Upper lobe of left lung (tissue), 4 donors: ENCODE results near the gene KLHL29.

Source experiments
- POLR2AphosphoS5 ChIP-seq, 2 donors: sonication (generic); formaldehyde crosslinking; IDR thresholded peaks; one replicate each; pipeline ENCODE4 v1.5.1; 2017; ENCODE audit warnings: antibody characterized with exemption in 2 of 2
- TF ChIP-seq, protein P1 (sequence below), 6 experiments: fragments of 450-650 bp in 4 of 6; fragments of 200-600 bp in 2 of 6; sonication (generic) in 2 of 6; IDR thresholded peaks; one replicate each; pipeline ENCODE4 v1.5.1; 2016 to 2019; ENCODE audit warnings: antibody characterized with exemption in 6 of 6

DNA sequence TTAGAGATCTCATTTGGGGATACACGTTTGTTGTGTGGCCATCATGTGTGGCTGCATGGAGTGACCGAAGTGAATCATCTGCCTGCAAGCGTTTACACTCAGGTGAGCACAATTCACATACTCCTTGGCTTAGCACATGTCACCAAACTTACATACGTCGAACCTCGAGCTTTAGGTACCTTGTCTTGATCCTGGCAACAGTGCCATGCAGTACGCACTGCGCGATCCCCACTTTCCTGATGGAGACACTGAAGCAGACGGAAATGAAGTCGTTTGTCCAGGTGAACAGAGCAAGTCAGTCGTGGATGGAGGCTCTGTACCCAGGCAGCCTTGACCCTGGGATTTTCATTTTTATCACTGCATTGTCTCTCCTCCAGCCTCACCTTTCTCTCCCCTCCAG lies 32.3 kb downstream of the KLHL29 start:
- TF ChIP-seq, protein P1, sequence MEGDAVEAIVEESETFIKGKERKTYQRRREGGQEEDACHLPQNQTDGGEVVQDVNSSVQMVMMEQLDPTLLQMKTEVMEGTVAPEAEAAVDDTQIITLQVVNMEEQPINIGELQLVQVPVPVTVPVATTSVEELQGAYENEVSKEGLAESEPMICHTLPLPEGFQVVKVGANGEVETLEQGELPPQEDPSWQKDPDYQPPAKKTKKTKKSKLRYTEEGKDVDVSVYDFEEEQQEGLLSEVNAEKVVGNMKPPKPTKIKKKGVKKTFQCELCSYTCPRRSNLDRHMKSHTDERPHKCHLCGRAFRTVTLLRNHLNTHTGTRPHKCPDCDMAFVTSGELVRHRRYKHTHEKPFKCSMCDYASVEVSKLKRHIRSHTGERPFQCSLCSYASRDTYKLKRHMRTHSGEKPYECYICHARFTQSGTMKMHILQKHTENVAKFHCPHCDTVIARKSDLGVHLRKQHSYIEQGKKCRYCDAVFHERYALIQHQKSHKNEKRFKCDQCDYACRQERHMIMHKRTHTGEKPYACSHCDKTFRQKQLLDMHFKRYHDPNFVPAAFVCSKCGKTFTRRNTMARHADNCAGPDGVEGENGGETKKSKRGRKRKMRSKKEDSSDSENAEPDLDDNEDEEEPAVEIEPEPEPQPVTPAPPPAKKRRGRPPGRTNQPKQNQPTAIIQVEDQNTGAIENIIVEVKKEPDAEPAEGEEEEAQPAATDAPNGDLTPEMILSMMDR (IDR thresholded peaks at IDR 0.05): no peak
- TF ChIP-seq POLR2AphosphoS5 (IDR thresholded peaks at IDR 0.05): no peak
